ENCODE results near the gene PTBP2.

DNA sequence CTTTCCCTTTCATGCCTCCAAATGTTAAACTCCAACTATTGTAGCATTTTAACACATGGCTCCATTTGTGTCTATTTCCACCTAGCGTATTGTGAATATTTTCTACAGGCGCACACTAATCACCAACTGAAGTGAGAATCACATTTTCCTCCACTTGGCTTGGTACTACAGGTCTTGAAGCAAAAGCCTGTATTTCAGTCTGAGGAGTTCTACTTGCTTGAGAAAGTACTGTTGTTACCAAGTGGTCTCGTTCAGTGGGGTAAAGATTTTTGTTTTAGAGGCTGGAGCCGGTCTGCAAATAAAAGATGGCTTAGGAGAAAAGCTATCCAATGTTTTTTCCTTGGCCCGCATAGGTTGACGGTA, 550 bp upstream of the PTBP2 start:
- TF ChIP-seq, protein P1, sequence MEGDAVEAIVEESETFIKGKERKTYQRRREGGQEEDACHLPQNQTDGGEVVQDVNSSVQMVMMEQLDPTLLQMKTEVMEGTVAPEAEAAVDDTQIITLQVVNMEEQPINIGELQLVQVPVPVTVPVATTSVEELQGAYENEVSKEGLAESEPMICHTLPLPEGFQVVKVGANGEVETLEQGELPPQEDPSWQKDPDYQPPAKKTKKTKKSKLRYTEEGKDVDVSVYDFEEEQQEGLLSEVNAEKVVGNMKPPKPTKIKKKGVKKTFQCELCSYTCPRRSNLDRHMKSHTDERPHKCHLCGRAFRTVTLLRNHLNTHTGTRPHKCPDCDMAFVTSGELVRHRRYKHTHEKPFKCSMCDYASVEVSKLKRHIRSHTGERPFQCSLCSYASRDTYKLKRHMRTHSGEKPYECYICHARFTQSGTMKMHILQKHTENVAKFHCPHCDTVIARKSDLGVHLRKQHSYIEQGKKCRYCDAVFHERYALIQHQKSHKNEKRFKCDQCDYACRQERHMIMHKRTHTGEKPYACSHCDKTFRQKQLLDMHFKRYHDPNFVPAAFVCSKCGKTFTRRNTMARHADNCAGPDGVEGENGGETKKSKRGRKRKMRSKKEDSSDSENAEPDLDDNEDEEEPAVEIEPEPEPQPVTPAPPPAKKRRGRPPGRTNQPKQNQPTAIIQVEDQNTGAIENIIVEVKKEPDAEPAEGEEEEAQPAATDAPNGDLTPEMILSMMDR (IDR thresholded peaks at IDR 0.05), result no peak
- TF ChIP-seq POLR2A (IDR thresholded peaks at IDR 0.05), result no peak

Measured in testis (tissue), 2 donors.